Measurements from ENCODE around the gene RBMS3. TPM values are rescaled to one million over a fixed set of nuclear protein-coding genes. Genes with fewer than 3 reads are reported as not detected.

The RBMS3 gene
- 44.9 and 77.3 TPM in 2 replicates for total RNA-seq (ENCODE audit: low replicate concordance)

GRCh38 chr3:29280404-29281093 is at the start of gene RBMS3:
TSS of gene RBMS3 (plus strand) at chr3:29281071.

